Osteoblast (primary cell): ENCODE results near the gene HELZ2. TPM values are rescaled to one million over a fixed set of nuclear protein-coding genes. Genes with fewer than 3 reads are reported as not detected.

Experiments
- DNase-seq: peaks from one replicate; pipeline ENCODE4 v3.0.0; 2011; ENCODE audit warnings: low spot score, mixed read lengths; ENCODE audit not compliant: insufficient read length; ENCODE audit errors: missing footprints
- H2AFZ ChIP-seq: 2 replicates; pipeline ENCODE4 v1.6.0; 2011; ENCODE audit warnings: mild to moderate bottlenecking, low read length
- H3K27ac ChIP-seq: 2 replicates; pipeline ENCODE4 v1.5.1; 2011; ENCODE audit warnings: mild to moderate bottlenecking, low read depth, low read length, moderate library complexity
- H3K27me3 ChIP-seq: 2 replicates; pipeline ENCODE4 v1.6.0; 2012; ENCODE audit warnings: mild to moderate bottlenecking, control low read depth, inconsistent platforms, low read length, moderate library complexity; ENCODE audit not compliant: insufficient read depth
- H3K36me3 ChIP-seq: 2 replicates; pipeline ENCODE4 v1.5.1; 2011; ENCODE audit warnings: mild to moderate bottlenecking, low read length, control low read depth, moderate library complexity; ENCODE audit not compliant: insufficient read depth
- H3K4me1 ChIP-seq: 2 replicates; pipeline ENCODE4 v1.5.1; 2011; ENCODE audit warnings: mild to moderate bottlenecking, low read length, control low read depth, moderate library complexity; ENCODE audit not compliant: insufficient read depth
- H3K4me2 ChIP-seq: 2 replicates; pipeline ENCODE4 v1.6.0; 2011; ENCODE audit warnings: mild to moderate bottlenecking, low read length; ENCODE audit not compliant: insufficient read depth
- H3K4me3 ChIP-seq: fragments of 200-600 bp; sonication (generic); 3 replicates; pipeline ENCODE4 v1.5.1; 2012; ENCODE audit warnings: mild to moderate bottlenecking, low read length, inconsistent platforms; ENCODE audit not compliant: insufficient read depth
- H3K79me2 ChIP-seq: 2 replicates; pipeline ENCODE4 v1.6.0; 2012; ENCODE audit warnings: mild to moderate bottlenecking, low read length, control low read depth, inconsistent platforms; ENCODE audit not compliant: insufficient read depth
- H3K9me3 ChIP-seq: 2 replicates; pipeline ENCODE4 v1.5.1; 2011; ENCODE audit warnings: low read depth, low read length, control low read depth
- H4K20me1 ChIP-seq: 2 replicates; pipeline ENCODE4 v1.6.0; 2012; ENCODE audit warnings: mild to moderate bottlenecking, low read length, control low read depth; ENCODE audit not compliant: insufficient read depth
- total RNA-seq: library from RNA; depleted of rRNA; stranded (reverse); fragments of >200 nt; gene quantifications from 2 replicates; pipeline ENCODE4 v1.2.3, GENCODE V29; 2012
- TF ChIP-seq, protein P1 (sequence below): IDR thresholded peaks from 2 replicates; pipeline ENCODE4 v1.5.1; 2011; ENCODE audit warnings: mild to moderate bottlenecking, low read depth, low read length, moderate library complexity; ENCODE audit errors: extremely low read depth

The HELZ2 gene
- total RNA-seq, 1 donor: 27.5 TPM

DNA sequence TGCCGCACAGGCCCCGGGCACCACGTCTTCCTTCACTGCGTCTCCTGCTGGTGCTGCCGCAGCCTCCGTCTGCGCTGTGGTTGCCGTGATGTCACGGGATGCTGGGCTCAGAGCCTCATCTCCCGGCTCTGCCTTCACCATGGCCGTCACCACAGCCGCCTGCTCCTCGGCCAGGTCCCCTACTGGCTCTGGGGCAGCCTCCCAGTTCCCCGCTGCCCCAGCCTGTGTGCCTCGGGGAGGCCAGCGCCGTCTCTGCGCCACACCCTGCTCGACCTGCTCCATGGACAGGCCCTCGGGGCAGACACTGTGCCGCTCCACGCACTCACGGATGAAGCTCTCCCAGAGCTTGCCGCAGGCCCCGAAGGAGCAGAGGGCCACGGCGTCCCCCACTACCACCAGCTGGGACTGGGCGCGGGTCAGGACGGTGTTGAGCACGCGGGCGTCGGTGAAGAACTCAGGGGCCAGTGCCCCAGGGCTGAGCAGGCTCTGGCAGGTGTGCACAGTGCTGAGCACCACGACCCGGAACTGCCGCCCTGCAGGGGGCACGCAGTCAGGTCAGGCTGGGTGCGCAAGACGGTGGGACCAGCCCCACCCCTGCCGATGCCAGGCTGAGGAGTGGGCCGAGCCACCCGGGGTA lies 8.2 kb downstream of the HELZ2 start:
- H3K79me2 ChIP-seq: no peaks in the 10 kb centered on the region
- H3K4me1 ChIP-seq: no peaks in the 10 kb centered on the region
- H3K27ac ChIP-seq: no peak overlapping the region
- H3K36me3 ChIP-seq: no peaks in the 10 kb centered on the region
- TF ChIP-seq, protein P1, sequence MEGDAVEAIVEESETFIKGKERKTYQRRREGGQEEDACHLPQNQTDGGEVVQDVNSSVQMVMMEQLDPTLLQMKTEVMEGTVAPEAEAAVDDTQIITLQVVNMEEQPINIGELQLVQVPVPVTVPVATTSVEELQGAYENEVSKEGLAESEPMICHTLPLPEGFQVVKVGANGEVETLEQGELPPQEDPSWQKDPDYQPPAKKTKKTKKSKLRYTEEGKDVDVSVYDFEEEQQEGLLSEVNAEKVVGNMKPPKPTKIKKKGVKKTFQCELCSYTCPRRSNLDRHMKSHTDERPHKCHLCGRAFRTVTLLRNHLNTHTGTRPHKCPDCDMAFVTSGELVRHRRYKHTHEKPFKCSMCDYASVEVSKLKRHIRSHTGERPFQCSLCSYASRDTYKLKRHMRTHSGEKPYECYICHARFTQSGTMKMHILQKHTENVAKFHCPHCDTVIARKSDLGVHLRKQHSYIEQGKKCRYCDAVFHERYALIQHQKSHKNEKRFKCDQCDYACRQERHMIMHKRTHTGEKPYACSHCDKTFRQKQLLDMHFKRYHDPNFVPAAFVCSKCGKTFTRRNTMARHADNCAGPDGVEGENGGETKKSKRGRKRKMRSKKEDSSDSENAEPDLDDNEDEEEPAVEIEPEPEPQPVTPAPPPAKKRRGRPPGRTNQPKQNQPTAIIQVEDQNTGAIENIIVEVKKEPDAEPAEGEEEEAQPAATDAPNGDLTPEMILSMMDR: no peak
- H2AFZ ChIP-seq: no peak overlapping the region
- no peaks in the 10 kb centered on the region for H3K27me3 ChIP-seq
- no peak overlapping the region for H3K4me3 ChIP-seq
- H4K20me1 ChIP-seq: no peaks in the 10 kb centered on the region
- no peak for DNase-seq
- H3K9me3 ChIP-seq: no peaks in the 10 kb centered on the region
- H3K4me2 ChIP-seq: no peak overlapping the region

DNA sequence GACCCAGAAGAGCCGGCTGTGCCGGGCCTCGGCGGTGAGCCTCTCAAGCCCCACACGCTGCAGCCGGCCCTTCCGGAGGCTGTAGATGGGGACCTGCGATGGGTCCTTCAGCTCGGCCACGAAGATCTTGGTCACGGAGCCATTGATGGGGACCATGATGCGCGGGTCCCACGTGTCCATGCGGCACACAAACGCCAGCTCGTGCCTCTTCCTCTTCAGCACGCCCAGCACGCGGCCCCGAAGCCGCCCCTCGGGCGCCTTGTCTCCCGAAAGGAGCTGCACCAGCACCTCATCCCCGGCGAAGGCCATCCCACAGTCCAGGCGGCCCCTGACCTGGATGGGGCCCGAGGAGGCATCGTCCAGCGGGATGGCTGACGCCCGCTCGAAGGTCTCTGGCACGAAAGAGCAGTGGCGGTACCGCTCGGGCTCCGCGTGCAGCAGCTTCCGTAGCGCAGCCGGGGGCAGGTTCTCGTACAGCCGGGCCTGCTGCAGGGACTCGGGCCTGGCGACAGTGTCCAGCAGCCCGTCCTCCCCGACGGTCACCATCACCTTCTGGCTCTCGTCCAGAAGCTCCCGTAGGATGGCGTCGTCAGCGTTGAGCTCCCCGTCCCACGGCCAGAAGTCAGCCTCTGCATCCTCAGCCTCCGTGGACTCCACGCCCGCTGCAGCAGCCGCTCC lies 8.9 kb downstream of the HELZ2 start:
- Histone ChIP-seq H3K4me1 (no peaks in the 10 kb centered on the region), H3K27ac (no peak overlapping the region)
- TF ChIP-seq, protein P1: no peak

DNA sequence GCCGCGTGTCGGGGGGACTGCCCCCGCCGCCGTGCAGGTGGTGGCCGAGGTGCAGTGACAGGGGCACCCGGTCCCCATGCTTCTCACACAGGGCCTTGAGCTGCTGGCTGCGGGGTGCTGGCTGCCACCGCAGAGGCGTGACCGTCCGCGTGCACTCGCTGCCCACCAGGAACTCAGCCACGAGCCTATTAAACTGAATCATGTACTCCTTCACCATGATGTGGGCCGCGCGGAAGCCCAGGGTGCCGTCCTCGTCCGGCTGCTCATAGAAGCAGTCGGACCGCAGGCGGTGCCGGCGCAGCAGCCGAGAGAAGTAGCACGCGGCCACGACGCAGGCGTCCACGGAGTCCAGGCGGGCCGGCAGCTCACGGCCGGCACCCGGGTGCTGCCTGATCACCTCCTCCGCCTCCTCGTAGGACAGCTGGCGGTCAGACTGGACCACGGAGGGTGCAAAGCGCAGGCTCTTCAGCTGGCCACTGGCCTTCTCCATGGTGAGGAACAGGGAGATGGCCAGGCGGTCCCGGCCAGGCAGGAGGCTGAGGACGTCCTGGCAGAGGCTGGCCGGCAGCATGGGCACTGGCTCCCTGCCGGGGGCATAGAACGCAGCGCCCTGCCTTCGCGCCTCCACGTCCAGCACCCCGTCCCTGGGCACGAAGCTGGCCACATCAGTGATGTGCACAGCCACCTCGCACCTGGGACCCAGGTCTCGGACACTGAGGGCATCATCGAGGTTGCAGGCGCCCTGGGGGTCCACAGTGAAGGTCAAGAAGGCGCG lies 9.8 kb downstream of the HELZ2 start:
- Histone ChIP-seq H4K20me1 (no peaks in the 10 kb centered on the region), H3K27me3 (no peaks in the 10 kb centered on the region), H3K36me3 (no peaks in the 10 kb centered on the region)

More for the DNA sequence above, 8.9 kb downstream of the HELZ2 start:
- H4K20me1 ChIP-seq: no peaks in the 10 kb centered on the region
- H3K9me3 ChIP-seq: no peaks in the 10 kb centered on the region
- no peaks in the 10 kb centered on the region for H3K79me2 ChIP-seq
- no peaks in the 10 kb centered on the region for H3K27me3 ChIP-seq
- H2AFZ ChIP-seq: no peak overlapping the region
- H3K4me2 ChIP-seq: no peak overlapping the region
- H3K4me3 ChIP-seq: no peak overlapping the region
- H3K36me3 ChIP-seq: no peaks in the 10 kb centered on the region
- DNase-seq: no peak

More for the DNA sequence above, 9.8 kb downstream of the HELZ2 start:
- Histone ChIP-seq H3K4me3 (no peak overlapping the region), H3K27ac (no peak overlapping the region), H3K79me2 (no peaks in the 10 kb centered on the region), H3K4me2 (no peak overlapping the region), H3K9me3 (no peaks in the 10 kb centered on the region), H3K4me1 (no peaks in the 10 kb centered on the region), H2AFZ (no peak overlapping the region)
- TF ChIP-seq, protein P1: no peak
- DNase-seq: no peak
